ENCODE data around the gene DHX29. TPM values are rescaled to one million over a fixed set of nuclear protein-coding genes. Genes with fewer than 3 reads are reported as not detected.
"Not testable (repeated sequence)": the region's sequence is repeated elsewhere in the genome, so short reads cannot be mapped to it uniquely, and the experiment has no call there.

Gene DHX29
- total RNA-seq, 1 donor from 2014 or later = 22.5 TPM

GRCh38 chr5:55324815-55325418 is 17.4 kb upstream of the DHX29 start:
- intact Hi-C loops (cut with micrococcal nuclease) = no loop called here
- Histone ChIP-seq H3K4me1 (peaks cover 38% of the 10 kb centered on the region), H3K4me3 (no peak overlapping the region), H3K27me3 (ENCODE audit: low read depth) (no peaks in the 10 kb centered on the region), H3K36me3 (peaks cover 44% of the 10 kb centered on the region), H3K27ac (replicated peaks) (no peak overlapping the region), H3K9me3 (replicated peaks) (no peaks in the 10 kb centered on the region)
- TF ChIP-seq CTCF (IDR thresholded peaks at IDR 0.05; ENCODE audit: borderline replicate concordance) = peak; percentile 64
- DNase-seq = no peak

- Histone ChIP-seq H3K27ac (replicated peaks) (no peak overlapping the region), H3K36me3 (peaks cover 35% of the 10 kb centered on the region), H3K4me1 (peaks cover 47% of the 10 kb centered on the region), H3K27me3 (ENCODE audit: low read depth) (no peaks in the 10 kb centered on the region), H3K9me3 (replicated peaks) (no peaks in the 10 kb centered on the region), H3K4me3 (no peak overlapping the region)
- no peak for DNase-seq
- intact Hi-C loops (cut with micrococcal nuclease) = no loop called here
- TF ChIP-seq CTCF (IDR thresholded peaks at IDR 0.05; ENCODE audit: borderline replicate concordance) = no peak
These were observed 16.5 kb upstream of the DHX29 start for GRCh38 chr5:55324006-55324405.

GRCh38 chr5:55320571-55320970 is 13.1 kb upstream of the DHX29 start:
- no peak for DNase-seq
- H3K27me3 ChIP-seq (ENCODE audit: low read depth) = no peaks in the 10 kb centered on the region
- no peak for TF ChIP-seq CTCF (IDR thresholded peaks at IDR 0.05; ENCODE audit: borderline replicate concordance)
- intact Hi-C loops (cut with micrococcal nuclease) = no loop called here
- H3K4me1 ChIP-seq = peaks cover 47% of the 10 kb centered on the region
- H3K9me3 ChIP-seq (replicated peaks) = no peaks in the 10 kb centered on the region
- H3K27ac ChIP-seq (replicated peaks) = no peak overlapping the region
- peaks cover 15% of the 10 kb centered on the region for H3K36me3 ChIP-seq
- H3K4me3 ChIP-seq = no peak overlapping the region

- Histone ChIP-seq H3K27me3 (ENCODE audit: low read depth) (no peaks in the 10 kb centered on the region), H3K4me1 (peaks cover 50% of the 10 kb centered on the region), H3K27ac (replicated peaks) (no peak overlapping the region), H3K4me3 (no peak overlapping the region), H3K36me3 (peaks cover 10% of the 10 kb centered on the region), H3K9me3 (replicated peaks) (no peaks in the 10 kb centered on the region)
- intact Hi-C loops (cut with micrococcal nuclease) = no loop called here
- DNase-seq = no peak
- no peak for TF ChIP-seq CTCF (IDR thresholded peaks at IDR 0.05; ENCODE audit: borderline replicate concordance)
These were observed 12.0 kb upstream of the DHX29 start for GRCh38 chr5:55319491-55319890.

- H3K27ac ChIP-seq (replicated peaks); H3K4me3 ChIP-seq; DNase-seq; H3K9me3 ChIP-seq (replicated peaks); H3K36me3 ChIP-seq; intact Hi-C loops (cut with micrococcal nuclease); H3K27me3 ChIP-seq (ENCODE audit: low read depth): not testable (repeated sequence)
- H3K4me1 ChIP-seq = peaks cover 61% of the 10 kb centered on the region
These were observed 10.7 kb upstream of the DHX29 start for GRCh38 chr5:55318237-55318636.

- intact Hi-C loops (cut with micrococcal nuclease) = no loop called here
These were observed 9.3 kb upstream of the DHX29 start for GRCh38 chr5:55316837-55317236.

More at GRCh38 chr5:55316837-55317236, 9.3 kb upstream of the DHX29 start:
- peaks cover 66% of the 10 kb centered on the region for H3K4me1 ChIP-seq
- no peak for DNase-seq
- H3K9me3 ChIP-seq (replicated peaks) = no peaks in the 10 kb centered on the region
- H3K4me3 ChIP-seq = no peak overlapping the region
- no peak overlapping the region for H3K27ac ChIP-seq (replicated peaks)
- no peak for TF ChIP-seq CTCF (IDR thresholded peaks at IDR 0.05; ENCODE audit: borderline replicate concordance)
- H3K27me3 ChIP-seq (ENCODE audit: low read depth) = no peaks in the 10 kb centered on the region
- no peaks in the 10 kb centered on the region for H3K36me3 ChIP-seq

All from left ventricle myocardium inferior (tissue), 1 donor.